Measurements from ENCODE around the gene PAPOLB.

GRCh38 chr7:4817178-4817901 lies 44.5 kb downstream of the PAPOLB start:
- TF ChIP-seq PATZ1 (CRISPR knock-in tag; IDR thresholded peaks at IDR 0.05; ENCODE audit: borderline replicate concordance) (no peak), CSDC2 (CRISPR knock-in tag; IDR thresholded peaks at IDR 0.05) (no peak), RARB (CRISPR knock-in tag; IDR thresholded peaks at IDR 0.05) (no peak), OSR1 (CRISPR knock-in tag; IDR thresholded peaks at IDR 0.05) (no peak), SNAI2 (CRISPR knock-in tag; IDR thresholded peaks at IDR 0.05) (no peak)

Measured in SK-N-SH treated with all-trans-retinoic acid at 6 μM for 48 hours (cell line).